Epithelial cell of proximal tubule (primary cell): ENCODE results near the gene ABTB2. TPM values are rescaled to one million over a fixed set of nuclear protein-coding genes. Genes with fewer than 3 reads are reported as not detected.

Experiments
- DNase-seq: peaks from one replicate; pipeline ENCODE4 v3.0.0-alpha.2; 2011; ENCODE audit warnings: low read depth
- H3K4me3 ChIP-seq: 2 replicates; pipeline ENCODE4 v1.5.1; 2011; ENCODE audit warnings: low read depth, mild to moderate bottlenecking, low read length
- total RNA-seq: library from RNA; depleted of rRNA; stranded (reverse); fragments of >200 nt; gene quantifications from 2 replicates; pipeline ENCODE4 v1.2.3, GENCODE V29; 2015
- TF ChIP-seq, protein P1 (sequence below): conservative IDR thresholded peaks from 2 replicates; pipeline ENCODE4 v1.5.1; 2012; ENCODE audit warnings: low read depth, mild to moderate bottlenecking, low read length

ABTB2 gene
- total RNA-seq, 1 donor from 2014 or later, result 17.6 TPM

DNA sequence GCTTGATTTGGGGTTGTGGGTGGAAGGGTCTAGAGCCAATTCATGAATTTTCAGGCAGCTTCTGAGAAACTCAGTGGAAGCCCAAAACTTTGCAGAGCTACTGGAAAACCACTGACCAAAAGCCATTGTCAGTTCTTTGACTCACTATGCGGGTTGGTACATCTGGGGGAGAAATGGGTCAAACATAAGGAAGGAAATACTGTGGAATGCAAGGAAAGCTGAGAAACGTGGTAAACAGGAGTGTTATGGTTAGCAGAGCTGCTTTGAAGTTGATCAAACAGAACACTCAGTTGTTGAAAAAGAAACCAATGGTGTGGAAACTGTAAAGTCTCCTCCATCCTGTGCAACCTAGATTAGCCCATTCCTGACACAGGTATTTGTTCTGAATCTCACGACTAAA lies 6.3 kb upstream of the ABTB2 start:
- TF ChIP-seq, protein P1, sequence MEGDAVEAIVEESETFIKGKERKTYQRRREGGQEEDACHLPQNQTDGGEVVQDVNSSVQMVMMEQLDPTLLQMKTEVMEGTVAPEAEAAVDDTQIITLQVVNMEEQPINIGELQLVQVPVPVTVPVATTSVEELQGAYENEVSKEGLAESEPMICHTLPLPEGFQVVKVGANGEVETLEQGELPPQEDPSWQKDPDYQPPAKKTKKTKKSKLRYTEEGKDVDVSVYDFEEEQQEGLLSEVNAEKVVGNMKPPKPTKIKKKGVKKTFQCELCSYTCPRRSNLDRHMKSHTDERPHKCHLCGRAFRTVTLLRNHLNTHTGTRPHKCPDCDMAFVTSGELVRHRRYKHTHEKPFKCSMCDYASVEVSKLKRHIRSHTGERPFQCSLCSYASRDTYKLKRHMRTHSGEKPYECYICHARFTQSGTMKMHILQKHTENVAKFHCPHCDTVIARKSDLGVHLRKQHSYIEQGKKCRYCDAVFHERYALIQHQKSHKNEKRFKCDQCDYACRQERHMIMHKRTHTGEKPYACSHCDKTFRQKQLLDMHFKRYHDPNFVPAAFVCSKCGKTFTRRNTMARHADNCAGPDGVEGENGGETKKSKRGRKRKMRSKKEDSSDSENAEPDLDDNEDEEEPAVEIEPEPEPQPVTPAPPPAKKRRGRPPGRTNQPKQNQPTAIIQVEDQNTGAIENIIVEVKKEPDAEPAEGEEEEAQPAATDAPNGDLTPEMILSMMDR, result no peak
- no peak overlapping the region for H3K4me3 ChIP-seq
- DNase-seq, result no peak

DNA sequence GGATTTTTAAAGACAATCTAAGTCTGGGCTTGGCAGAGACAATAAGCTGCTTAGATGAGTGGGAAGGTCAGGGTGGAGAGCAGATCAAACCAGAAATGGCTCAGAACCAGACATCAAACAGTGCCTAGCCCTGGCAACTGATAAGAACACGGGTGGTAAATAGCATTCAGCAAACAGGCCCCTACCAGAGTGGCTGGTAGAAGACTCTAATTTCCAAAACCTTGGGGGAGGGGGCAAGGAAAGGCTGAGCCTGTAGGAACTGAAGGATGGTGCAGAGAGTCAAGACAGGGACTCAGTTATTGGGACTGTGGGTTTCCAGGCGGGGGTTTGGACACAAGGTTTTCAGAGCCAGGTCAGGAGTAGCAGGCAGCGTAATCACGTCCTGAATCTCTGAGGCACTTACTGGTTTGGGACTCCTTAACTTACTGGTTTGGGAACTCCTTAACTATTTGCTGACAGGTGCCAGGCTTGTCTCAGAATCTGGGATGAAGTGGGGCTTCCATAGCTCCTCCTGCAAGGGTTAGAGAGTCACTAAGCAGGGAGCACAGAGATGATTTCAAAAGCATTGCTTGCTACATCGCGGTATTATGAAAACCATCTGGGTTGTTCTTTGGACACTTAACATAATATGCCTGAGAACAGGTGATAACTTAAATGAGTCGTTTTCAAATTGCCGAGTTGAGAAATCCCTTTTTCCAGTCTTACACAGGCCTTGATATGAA lies 5.7 kb upstream of the ABTB2 start:
- DNase-seq, result no peak
- H3K4me3 ChIP-seq, result no peak overlapping the region
- TF ChIP-seq, protein P1, result no peak

DNA sequence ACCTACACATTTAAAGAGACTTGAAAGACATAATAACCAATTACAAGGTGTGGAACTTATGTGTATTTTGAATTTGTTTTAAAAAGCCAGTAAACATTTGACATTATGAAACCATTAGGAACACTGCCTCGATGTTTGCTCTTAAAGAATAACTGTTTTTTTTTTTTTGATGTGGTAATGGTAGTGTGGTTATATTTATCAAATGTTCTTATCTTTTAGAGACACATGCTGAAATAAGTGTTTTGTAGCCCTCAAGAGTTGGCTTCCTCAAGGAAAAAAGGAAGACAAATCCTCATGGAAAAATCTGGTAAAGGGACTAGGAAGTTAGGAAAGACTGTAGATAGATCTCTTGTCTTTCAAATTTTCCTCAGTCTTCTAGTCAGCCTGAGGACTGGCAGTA lies 2.2 kb upstream of the ABTB2 start:
- TF ChIP-seq, protein P1, result no peak
- H3K4me3 ChIP-seq, result no peak overlapping the region
- no peak for DNase-seq

DNA sequence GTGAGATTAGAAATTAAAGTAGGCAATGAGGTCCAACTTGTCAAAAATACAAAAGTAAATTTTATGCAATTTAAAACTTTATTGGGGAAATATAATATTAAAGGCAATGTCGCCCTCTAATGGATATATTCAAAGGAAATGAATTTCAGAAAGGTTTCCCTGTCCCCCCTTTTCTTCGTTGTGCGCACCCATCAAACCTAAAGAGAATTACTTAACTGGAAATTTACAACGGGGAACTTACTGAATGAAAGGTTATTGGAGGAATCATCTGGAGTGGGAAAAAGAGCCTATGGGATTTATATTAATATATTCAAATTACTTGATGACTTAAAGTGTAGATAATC lies 1.7 kb upstream of the ABTB2 start:
- no peak for DNase-seq
- TF ChIP-seq, protein P1, result peak; percentile 24
- peak overlapping the region; percentile 66 for H3K4me3 ChIP-seq

DNA sequence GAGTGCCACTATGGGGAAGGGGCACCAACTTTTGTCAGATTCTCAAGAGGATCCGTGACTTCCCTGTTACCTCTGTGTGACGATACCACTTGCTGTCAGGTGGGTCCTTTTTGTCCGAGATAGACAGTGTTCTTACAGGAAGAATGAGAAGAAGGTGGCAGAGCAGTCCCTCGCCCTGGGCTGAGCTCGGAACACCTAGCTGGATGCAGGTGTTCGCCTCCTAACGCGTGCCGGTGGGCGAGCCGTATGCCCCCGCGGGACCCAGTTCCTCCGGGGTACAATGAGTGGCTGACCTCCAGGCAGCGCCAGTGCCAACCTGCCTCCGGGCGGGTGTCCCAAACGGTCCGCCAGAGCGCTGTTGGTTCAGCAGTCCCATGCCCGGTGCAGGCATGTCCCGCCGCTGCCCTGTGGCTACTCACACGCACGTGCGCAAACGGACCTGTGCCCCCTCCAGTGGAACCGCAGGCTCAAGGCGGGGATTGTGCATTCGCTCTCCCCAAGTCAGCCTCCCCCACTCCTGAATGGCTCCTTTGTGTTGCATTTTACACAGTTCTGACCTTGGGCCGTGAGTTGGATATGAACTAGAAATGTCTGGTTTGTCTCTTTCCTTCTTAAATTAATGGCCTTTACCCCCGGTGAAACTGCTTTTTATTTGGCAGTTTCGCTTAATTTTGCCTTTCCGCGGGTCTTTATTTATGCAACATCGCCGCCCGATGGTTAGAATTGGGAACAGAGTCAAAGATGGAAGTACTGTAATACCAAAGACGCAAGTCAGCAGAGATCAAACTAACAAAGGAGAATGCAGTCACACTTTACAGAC lies 1.1 kb upstream of the ABTB2 start:
- H3K4me3 ChIP-seq, result peak overlapping the region; percentile 66
- DNase-seq, result no peak
- TF ChIP-seq, protein P1, result peak; percentile 88

DNA sequence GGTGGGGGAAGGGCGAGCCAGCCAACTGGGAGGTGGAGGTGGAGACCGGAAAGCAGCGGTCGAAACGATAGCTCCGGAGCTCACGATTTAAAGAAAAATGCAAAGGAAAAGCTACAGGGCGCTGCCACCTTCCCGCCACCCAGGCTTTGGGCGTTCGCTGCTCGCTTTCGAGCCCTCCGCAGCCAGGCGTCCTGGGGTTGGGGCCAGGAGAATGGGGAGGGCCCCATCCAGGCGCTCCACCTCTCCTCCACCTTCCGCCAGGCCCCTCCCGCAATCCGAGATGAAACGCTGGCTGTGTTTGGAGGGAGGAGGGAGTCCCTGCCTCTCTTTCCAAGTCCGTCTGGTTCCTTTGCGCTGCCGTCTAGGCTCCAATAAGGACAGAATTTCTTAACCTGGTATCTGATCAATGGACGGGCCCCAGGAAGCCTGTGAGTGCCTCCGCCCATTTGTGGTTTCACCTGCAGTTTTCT lies 483 bp upstream of the ABTB2 start:
- TF ChIP-seq, protein P1, result no peak
- no peak for DNase-seq

More for the DNA sequence above, 483 bp upstream of the ABTB2 start:
- peak overlapping the region; percentile 66 for H3K4me3 ChIP-seq
